ENCODE results near the gene RERE. TPM values are rescaled to one million over a fixed set of nuclear protein-coding genes. Genes with fewer than 3 reads are reported as not detected.

The RERE gene
- total RNA-seq, 4 donors from 2014 or later = 51.2 to 1,226 (median 253) TPM

- H3K36me3 ChIP-seq = no peaks in the 10 kb centered on the region
- H3K27ac ChIP-seq = peak overlapping the region; percentile 19 to 95
- TF ChIP-seq POLR2A (IDR thresholded peaks at IDR 0.05) (no peak), CTCF (IDR thresholded peaks at IDR 0.05) (peak in 1 of 4 experiments; percentile 27)
- no peak overlapping the region for H3K4me3 ChIP-seq
- no peaks in the 10 kb centered on the region for H3K9me3 ChIP-seq
- H3K27me3 ChIP-seq = no peaks in the 10 kb centered on the region
- intact Hi-C loops (cut with DNase I; ENCODE audit: low total_unique reads) = no loop called here
- peaks cover 4 to 20% of the 10 kb centered on the region in 2 donors for H3K4me1 ChIP-seq
- DNase-seq = no peak
Measured at GRCh38 chr1:8460132-8460544, 357.3 kb downstream of the RERE start.

GRCh38 chr1:8458607-8459006 lies 358.8 kb downstream of the RERE start:
- intact Hi-C loops (cut with DNase I; ENCODE audit: low total_unique reads) = no loop called here
- H3K9me3 ChIP-seq = no peaks in the 10 kb centered on the region
- no peak for DNase-seq
- no peak overlapping the region for H3K4me3 ChIP-seq
- H3K27me3 ChIP-seq = no peaks in the 10 kb centered on the region
- peak overlapping the region in 1 of 2 donors; percentile 95 for H3K27ac ChIP-seq
- H3K36me3 ChIP-seq = no peaks in the 10 kb centered on the region
- TF ChIP-seq POLR2A (IDR thresholded peaks at IDR 0.05) (no peak), CTCF (IDR thresholded peaks at IDR 0.05) (no peak)
- peaks cover 1 to 24% of the 10 kb centered on the region in 2 donors for H3K4me1 ChIP-seq

- TF ChIP-seq CTCF (IDR thresholded peaks at IDR 0.05) (no peak), POLR2A (IDR thresholded peaks at IDR 0.05) (no peak)
- no peaks in the 10 kb centered on the region for H3K9me3 ChIP-seq
- H3K27me3 ChIP-seq = no peaks in the 10 kb centered on the region
- H3K4me3 ChIP-seq = no peak overlapping the region
- no peak for DNase-seq
- peak overlapping the region; percentile 80 to 95 for H3K27ac ChIP-seq
- intact Hi-C loops (cut with DNase I; ENCODE audit: low total_unique reads) = no loop called here
- H3K36me3 ChIP-seq = no peaks in the 10 kb centered on the region
- H3K4me1 ChIP-seq = peaks cover 0 to 31% of the 10 kb centered on the region in 2 donors
Measured at GRCh38 chr1:8457760-8458381, 359.6 kb downstream of the RERE start.

- no peaks in the 10 kb centered on the region for H3K36me3 ChIP-seq
- no peak for DNase-seq
- H3K9me3 ChIP-seq = no peaks in the 10 kb centered on the region
- no peaks in the 10 kb centered on the region for H3K27me3 ChIP-seq
- H3K4me3 ChIP-seq = no peak overlapping the region
- H3K4me1 ChIP-seq = peaks cover 0 to 31% of the 10 kb centered on the region in 2 donors
- TF ChIP-seq CTCF (IDR thresholded peaks at IDR 0.05) = no peak
- no peak for TF ChIP-seq POLR2A (IDR thresholded peaks at IDR 0.05)
- H3K27ac ChIP-seq = peak overlapping the region; percentile 80 to 94
- intact Hi-C loops (cut with DNase I; ENCODE audit: low total_unique reads) = no loop called here
Measured at GRCh38 chr1:8456991-8457390, 360.4 kb downstream of the RERE start.

- intact Hi-C loops (cut with DNase I; ENCODE audit: low total_unique reads) = no loop called here
- H3K4me1 ChIP-seq = peaks cover 0 to 31% of the 10 kb centered on the region in 2 donors
- peak overlapping the region; percentile 80 to 94 for H3K27ac ChIP-seq
- no peaks in the 10 kb centered on the region for H3K9me3 ChIP-seq
- no peak for TF ChIP-seq POLR2A (IDR thresholded peaks at IDR 0.05)
- no peak for TF ChIP-seq CTCF (IDR thresholded peaks at IDR 0.05)
- H3K4me3 ChIP-seq = no peak overlapping the region
- no peak for DNase-seq
- H3K27me3 ChIP-seq = no peaks in the 10 kb centered on the region
- no peaks in the 10 kb centered on the region for H3K36me3 ChIP-seq
Measured at GRCh38 chr1:8456308-8456912, 361.0 kb downstream of the RERE start.

Measured in uterus (tissue), 4 donors.